Skeletal muscle cell (primary cell): Measurements from ENCODE around the gene FURIN.
"Not testable (repeated sequence)": the region's sequence is repeated elsewhere in the genome, so short reads cannot be mapped to it uniquely, and the experiment has no call there.

Experiments
- DNase-seq: peaks from one replicate; pipeline ENCODE4 v3.0.0-alpha.2; 2010; ENCODE audit warnings: low read depth
- H3K4me3 ChIP-seq: 2 replicates; pipeline ENCODE4 v1.5.1; 2011; ENCODE audit warnings: low read depth, mild to moderate bottlenecking, control low read depth, low read length, moderate library complexity

The FURIN gene

GRCh38 chr15:90928106-90928505, 59.7 kb downstream of the FURIN start:
- H3K4me3 ChIP-seq, DNase-seq: not testable (repeated sequence)

GRCh38 chr15:90929246-90930019, 61.0 kb downstream of the FURIN start:
- H3K4me3 ChIP-seq = peak overlapping the region; percentile 58
- DNase-seq = no peak

- H3K4me3 ChIP-seq = no peak overlapping the region
- no peak for DNase-seq
These were observed 62.6 kb downstream of the FURIN start for GRCh38 chr15:90930861-90931574.

- DNase-seq = no peak
- peak overlapping the region; percentile 71 for H3K4me3 ChIP-seq
These were observed 63.1 kb downstream of the FURIN start for GRCh38 chr15:90931575-90931827.

GRCh38 chr15:90931828-90932659, 63.7 kb downstream of the FURIN start, which contains the start of gene HDDC3:
Gene HDDC3 (minus strand): TSS chr15:90932549. CDS start chr15:90932540, 9 bp downstream.
- peak within 1 kb of the TSS; percentile 71 for H3K4me3 ChIP-seq
- peak; percentile 33 for DNase-seq

- DNase-seq = no peak
- H3K4me3 ChIP-seq = peak overlapping the region; percentile 71
These were observed 64.2 kb downstream of the FURIN start for GRCh38 chr15:90932660-90932991.
